Uterus (tissue), 4 donors: ENCODE measurements around the gene CDC42BPG. TPM values are rescaled to one million over a fixed set of nuclear protein-coding genes. Genes with fewer than 3 reads are reported as not detected.

Experiments used
- DNase-seq, 2 donors: peaks; one replicate each; pipeline ENCODE4 v3.0.0-alpha.2; 2019 to 2020
- H3K27ac ChIP-seq, 2 donors: fragments of 200-600 bp; sonication (generic); 1 replicate in 1 of 2; 2 replicates in 1 of 2; pipeline ENCODE4 v1.5.1; 2016 to 2018
- H3K27me3 ChIP-seq, 2 donors: fragments of 200-600 bp; sonication (generic); one replicate each; pipeline ENCODE4 v1.5.1; 2018 to 2019; ENCODE audit warnings: control low read depth in 1 of 2
- H3K36me3 ChIP-seq, 2 donors: fragments of 200-600 bp; sonication (generic); one replicate each; pipeline ENCODE4 v1.5.1; 2019; ENCODE audit warnings: control low read depth in 1 of 2
- H3K4me1 ChIP-seq, 2 donors: fragments of 200-600 bp; sonication (generic); one replicate each; pipeline ENCODE4 v1.5.1; 2018 to 2019; ENCODE audit warnings: control low read depth in 1 of 2
- H3K4me3 ChIP-seq, 2 donors: fragments of 200-600 bp; sonication (generic); 1 replicate in 1 of 2; 2 replicates in 1 of 2; pipeline ENCODE4 v1.5.1; 2018 to 2019; ENCODE audit warnings: mild to moderate bottlenecking in 1 of 2
- H3K9me3 ChIP-seq, 2 donors: fragments of 200-600 bp; sonication (generic); one replicate each; pipeline ENCODE4 v1.5.1; 2019; ENCODE audit warnings: control low read depth in 1 of 2
- POLR2A ChIP-seq, 2 donors: fragments of 450-650 bp; IDR thresholded peaks; one replicate each; pipeline ENCODE4 v1.6.1; 2016; ENCODE audit warnings: antibody characterized with exemption in 2 of 2, mild to moderate bottlenecking in 1 of 2, moderate library complexity in 1 of 2
- intact Hi-C: fragments of 100-400 bp; cut with DNase I; formaldehyde crosslinking; loops from one replicate; pipeline ENCODE4 v1.15.1; 2023; ENCODE audit warnings: low total_unique reads
- total RNA-seq, 4 donors: library from RNA; depleted of rRNA in 3 of 4; stranded (reverse); fragments of >200 nt in 3 of 4; gene quantifications; one replicate each; pipeline versions ENCODE4 v1.1.0 to v1.2.4, GENCODE V29; 2014 to 2023
- TF ChIP-seq, protein P1 (sequence below), 4 experiments: fragments of 200-600 bp in 2 of 4; fragments of 450-650 bp in 2 of 4; sonication (generic) in 2 of 4; IDR thresholded peaks; one replicate each; pipeline ENCODE4 v1.5.1; 2016 to 2019; ENCODE audit warnings: antibody characterized with exemption in 4 of 4, mild to moderate bottlenecking in 2 of 4, moderate library complexity in 1 of 4
- donor health status: DM: yes; HTN: yes; CAD: no.

CDC42BPG gene
- total RNA-seq, 4 donors from 2014 or later = under 0.01 to 2.7 (median 0.30) TPM

- no peaks in the 10 kb centered on the region for H3K36me3 ChIP-seq
- intact Hi-C loops = no loop called here
- H3K27ac ChIP-seq = no peak overlapping the region
- no peak overlapping the region for H3K4me3 ChIP-seq
- H3K9me3 ChIP-seq = no peaks in the 10 kb centered on the region
- DNase-seq = no peak
- no peak for TF ChIP-seq POLR2A (IDR thresholded peaks at IDR 0.05)
- TF ChIP-seq, protein P1, sequence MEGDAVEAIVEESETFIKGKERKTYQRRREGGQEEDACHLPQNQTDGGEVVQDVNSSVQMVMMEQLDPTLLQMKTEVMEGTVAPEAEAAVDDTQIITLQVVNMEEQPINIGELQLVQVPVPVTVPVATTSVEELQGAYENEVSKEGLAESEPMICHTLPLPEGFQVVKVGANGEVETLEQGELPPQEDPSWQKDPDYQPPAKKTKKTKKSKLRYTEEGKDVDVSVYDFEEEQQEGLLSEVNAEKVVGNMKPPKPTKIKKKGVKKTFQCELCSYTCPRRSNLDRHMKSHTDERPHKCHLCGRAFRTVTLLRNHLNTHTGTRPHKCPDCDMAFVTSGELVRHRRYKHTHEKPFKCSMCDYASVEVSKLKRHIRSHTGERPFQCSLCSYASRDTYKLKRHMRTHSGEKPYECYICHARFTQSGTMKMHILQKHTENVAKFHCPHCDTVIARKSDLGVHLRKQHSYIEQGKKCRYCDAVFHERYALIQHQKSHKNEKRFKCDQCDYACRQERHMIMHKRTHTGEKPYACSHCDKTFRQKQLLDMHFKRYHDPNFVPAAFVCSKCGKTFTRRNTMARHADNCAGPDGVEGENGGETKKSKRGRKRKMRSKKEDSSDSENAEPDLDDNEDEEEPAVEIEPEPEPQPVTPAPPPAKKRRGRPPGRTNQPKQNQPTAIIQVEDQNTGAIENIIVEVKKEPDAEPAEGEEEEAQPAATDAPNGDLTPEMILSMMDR (IDR thresholded peaks at IDR 0.05) = no peak
- peaks cover 0 to 5% of the 10 kb centered on the region in 2 donors for H3K4me1 ChIP-seq
- H3K27me3 ChIP-seq = no peaks in the 10 kb centered on the region
These were observed 47.4 kb upstream of the CDC42BPG start for GRCh38 chr11:64891880-64892279.

DNA sequence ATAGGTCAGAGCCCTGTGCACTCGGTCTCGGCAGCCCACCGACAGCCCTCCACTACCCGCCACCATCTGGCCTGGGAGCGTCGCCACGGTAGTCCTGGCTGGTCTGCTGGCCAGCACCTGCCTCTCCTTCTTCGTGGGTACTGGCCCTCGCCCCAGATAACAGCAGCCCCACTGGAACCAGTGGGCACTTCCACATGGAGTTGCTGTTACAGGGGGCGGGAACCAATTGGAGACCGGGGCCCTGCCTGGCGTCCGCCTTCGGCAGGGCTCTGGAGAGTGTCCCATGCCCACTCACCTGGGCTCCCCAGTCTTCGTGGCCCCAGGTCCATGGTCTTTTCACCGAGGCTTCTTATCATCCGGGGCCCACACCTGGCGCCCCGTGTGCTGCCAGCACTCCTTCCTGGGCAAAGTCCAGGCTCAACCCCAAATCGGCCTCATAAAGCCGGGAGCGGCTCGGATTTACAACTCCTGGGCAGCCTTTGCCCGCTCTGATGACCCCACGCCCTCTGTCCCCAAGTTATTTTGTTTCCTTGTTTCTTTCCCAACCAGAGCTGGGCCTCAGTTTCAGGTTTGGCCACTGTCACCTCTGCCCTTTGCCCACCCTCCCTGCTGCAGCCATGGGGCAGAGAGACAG, 46.9 kb upstream of the CDC42BPG start:
- Histone ChIP-seq H3K4me3 (no peak overlapping the region), H3K27me3 (no peaks in the 10 kb centered on the region), H3K9me3 (no peaks in the 10 kb centered on the region), H3K27ac (no peak overlapping the region), H3K36me3 (no peaks in the 10 kb centered on the region), H3K4me1 (peaks cover 0 to 5% of the 10 kb centered on the region in 2 donors)
- intact Hi-C loops = no loop called here
- no peak for DNase-seq
- TF ChIP-seq, protein P1 (IDR thresholded peaks at IDR 0.05) = no peak
- TF ChIP-seq POLR2A (IDR thresholded peaks at IDR 0.05) = no peak

DNA sequence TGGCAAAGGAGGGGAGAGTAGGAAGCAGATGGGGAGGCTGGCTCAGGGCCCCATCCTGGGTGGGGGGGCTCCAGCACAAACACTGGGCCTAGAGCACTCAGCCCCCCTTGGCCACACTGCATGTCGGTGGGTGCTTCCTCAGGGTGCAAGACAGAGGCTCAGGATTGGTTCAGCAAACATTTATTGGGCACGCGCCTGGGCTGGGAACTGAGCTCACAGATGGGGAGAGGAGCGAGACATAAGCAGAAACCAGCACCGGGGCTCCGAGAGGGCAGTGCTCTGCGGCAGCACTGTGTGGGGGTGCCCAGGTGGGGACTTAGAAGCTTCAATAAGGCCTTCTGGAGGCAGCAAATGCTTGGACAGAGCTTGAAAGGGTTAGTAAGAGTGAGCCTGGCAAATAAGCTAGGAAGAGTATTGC, 46.1 kb upstream of the CDC42BPG start:
- no peaks in the 10 kb centered on the region for H3K27me3 ChIP-seq
- no peaks in the 10 kb centered on the region for H3K9me3 ChIP-seq
- H3K27ac ChIP-seq = no peak overlapping the region
- no peaks in the 10 kb centered on the region for H3K36me3 ChIP-seq
- peaks cover 0 to 5% of the 10 kb centered on the region in 2 donors for H3K4me1 ChIP-seq
- no peak overlapping the region for H3K4me3 ChIP-seq
- no peak for TF ChIP-seq POLR2A (IDR thresholded peaks at IDR 0.05)
- TF ChIP-seq, protein P1 (IDR thresholded peaks at IDR 0.05) = no peak
- intact Hi-C loops = no loop called here
- no peak for DNase-seq

DNA sequence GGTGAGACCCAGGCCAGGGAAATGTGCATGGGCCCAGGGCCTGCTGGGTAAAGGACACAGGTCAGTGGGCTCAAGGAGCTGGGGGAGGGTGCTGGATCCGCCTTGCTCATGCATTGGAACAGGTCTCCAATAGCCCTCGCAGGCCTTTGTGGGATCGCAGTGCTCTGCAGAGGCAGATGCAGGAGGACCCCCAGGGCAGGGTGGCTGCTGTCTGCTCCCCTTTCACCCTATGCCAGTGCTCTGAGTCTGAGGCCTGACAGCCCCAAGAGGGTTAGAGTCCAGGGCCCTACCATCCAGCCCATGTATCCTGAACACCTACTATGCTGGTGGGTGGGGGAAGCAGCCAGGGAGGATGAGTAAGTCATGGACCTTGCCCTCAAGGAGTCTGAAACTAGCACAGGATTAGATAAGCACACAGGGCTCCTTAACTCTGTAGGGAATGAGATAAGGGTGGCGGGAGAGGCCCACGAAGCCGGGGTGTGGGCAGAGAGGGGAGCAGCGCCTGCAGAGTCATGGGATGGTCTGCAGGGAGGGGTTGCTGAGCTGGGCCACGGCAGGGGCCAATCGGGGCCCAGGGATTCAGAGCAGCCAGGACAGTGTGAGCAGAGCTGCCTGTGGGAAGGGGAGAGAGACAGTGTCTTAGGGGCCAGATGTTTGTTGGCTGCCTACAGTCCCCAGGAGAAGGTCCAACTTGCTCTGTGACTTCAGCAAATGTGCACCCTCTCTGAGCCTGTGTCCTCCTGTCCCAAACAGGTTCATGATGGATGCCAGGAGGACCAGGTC, 44.5 kb upstream of the CDC42BPG start:
- intact Hi-C loops = loop anchor here (2.0 kb wide), 1 partner anchor 44 kb away; the partner anchor contains the start of gene CDC42BPG
- Histone ChIP-seq H3K4me1 (peaks cover 0 to 5% of the 10 kb centered on the region in 2 donors), H3K9me3 (no peaks in the 10 kb centered on the region), H3K36me3 (no peaks in the 10 kb centered on the region), H3K27me3 (no peaks in the 10 kb centered on the region), H3K4me3 (no peak overlapping the region), H3K27ac (no peak overlapping the region)
- DNase-seq = no peak
- TF ChIP-seq, protein P1 (IDR thresholded peaks at IDR 0.05) = no peak
- no peak for TF ChIP-seq POLR2A (IDR thresholded peaks at IDR 0.05)

- Histone ChIP-seq H3K4me1 (peaks cover 0 to 5% of the 10 kb centered on the region in 2 donors), H3K4me3 (no peak overlapping the region), H3K27me3 (no peaks in the 10 kb centered on the region), H3K9me3 (no peaks in the 10 kb centered on the region), H3K36me3 (no peaks in the 10 kb centered on the region), H3K27ac (peak overlapping the region in 1 of 2 donors; percentile 62)
- no peak for TF ChIP-seq POLR2A (IDR thresholded peaks at IDR 0.05)
- TF ChIP-seq, protein P1 (IDR thresholded peaks at IDR 0.05) = no peak
- intact Hi-C loops = loop anchor here (2.0 kb wide), 1 partner anchor 44 kb away; the partner anchor contains the start of gene CDC42BPG
- DNase-seq = no peak
These were observed 43.9 kb upstream of the CDC42BPG start for GRCh38 chr11:64888406-64888728.
